LNCaP clone FGC (cell line): ENCODE results near the gene CAMK2G.
"Not testable (repeated sequence)": the region's sequence is repeated elsewhere in the genome, so short reads cannot be mapped to it uniquely, and the experiment has no call there.

Source experiments
- DNase-seq: peaks from one replicate; pipeline ENCODE4 v3.0.0-alpha.2; 2011; ENCODE audit warnings: low read depth
- H3K4me3 ChIP-seq: 2 replicates; pipeline ENCODE4 v1.5.1; 2011; ENCODE audit warnings: mild to moderate bottlenecking, low read depth, low read length, control low read depth
- TF ChIP-seq, protein P1 (sequence below): IDR thresholded peaks from 2 replicates; pipeline ENCODE4 v1.5.1; 2012; ENCODE audit warnings: mild to moderate bottlenecking; ENCODE audit not compliant: control insufficient read depth, insufficient read depth; ENCODE audit errors: extremely low read depth

CAMK2G gene

DNA sequence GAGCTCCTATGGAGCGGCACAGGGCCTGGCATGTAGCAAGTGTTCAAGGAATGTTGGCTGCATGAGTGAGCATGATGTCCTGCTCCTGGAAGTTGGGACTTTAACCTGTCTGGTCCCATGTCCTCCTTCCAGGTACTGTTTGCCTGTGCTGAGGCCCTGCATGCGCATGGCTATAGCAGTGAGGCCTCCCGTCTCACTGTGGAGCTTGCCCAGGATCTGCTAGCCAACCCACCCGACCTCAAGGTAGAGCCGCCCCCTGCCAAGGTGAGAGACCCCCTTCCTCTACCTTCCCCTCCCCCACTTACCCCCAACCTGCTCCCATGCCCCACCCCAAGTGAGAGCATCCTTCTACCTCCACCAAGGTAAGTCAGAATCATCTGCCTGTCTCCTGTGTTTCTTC is 80.9 kb downstream of the CAMK2G start:
- DNase-seq: no peak
- TF ChIP-seq, protein P1, sequence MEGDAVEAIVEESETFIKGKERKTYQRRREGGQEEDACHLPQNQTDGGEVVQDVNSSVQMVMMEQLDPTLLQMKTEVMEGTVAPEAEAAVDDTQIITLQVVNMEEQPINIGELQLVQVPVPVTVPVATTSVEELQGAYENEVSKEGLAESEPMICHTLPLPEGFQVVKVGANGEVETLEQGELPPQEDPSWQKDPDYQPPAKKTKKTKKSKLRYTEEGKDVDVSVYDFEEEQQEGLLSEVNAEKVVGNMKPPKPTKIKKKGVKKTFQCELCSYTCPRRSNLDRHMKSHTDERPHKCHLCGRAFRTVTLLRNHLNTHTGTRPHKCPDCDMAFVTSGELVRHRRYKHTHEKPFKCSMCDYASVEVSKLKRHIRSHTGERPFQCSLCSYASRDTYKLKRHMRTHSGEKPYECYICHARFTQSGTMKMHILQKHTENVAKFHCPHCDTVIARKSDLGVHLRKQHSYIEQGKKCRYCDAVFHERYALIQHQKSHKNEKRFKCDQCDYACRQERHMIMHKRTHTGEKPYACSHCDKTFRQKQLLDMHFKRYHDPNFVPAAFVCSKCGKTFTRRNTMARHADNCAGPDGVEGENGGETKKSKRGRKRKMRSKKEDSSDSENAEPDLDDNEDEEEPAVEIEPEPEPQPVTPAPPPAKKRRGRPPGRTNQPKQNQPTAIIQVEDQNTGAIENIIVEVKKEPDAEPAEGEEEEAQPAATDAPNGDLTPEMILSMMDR: no peak
- no peak overlapping the region for H3K4me3 ChIP-seq

GRCh38 chr10:73791871-73792400 is 82.4 kb downstream of the CAMK2G start:
- no peak for DNase-seq
- no peak overlapping the region for H3K4me3 ChIP-seq

DNA sequence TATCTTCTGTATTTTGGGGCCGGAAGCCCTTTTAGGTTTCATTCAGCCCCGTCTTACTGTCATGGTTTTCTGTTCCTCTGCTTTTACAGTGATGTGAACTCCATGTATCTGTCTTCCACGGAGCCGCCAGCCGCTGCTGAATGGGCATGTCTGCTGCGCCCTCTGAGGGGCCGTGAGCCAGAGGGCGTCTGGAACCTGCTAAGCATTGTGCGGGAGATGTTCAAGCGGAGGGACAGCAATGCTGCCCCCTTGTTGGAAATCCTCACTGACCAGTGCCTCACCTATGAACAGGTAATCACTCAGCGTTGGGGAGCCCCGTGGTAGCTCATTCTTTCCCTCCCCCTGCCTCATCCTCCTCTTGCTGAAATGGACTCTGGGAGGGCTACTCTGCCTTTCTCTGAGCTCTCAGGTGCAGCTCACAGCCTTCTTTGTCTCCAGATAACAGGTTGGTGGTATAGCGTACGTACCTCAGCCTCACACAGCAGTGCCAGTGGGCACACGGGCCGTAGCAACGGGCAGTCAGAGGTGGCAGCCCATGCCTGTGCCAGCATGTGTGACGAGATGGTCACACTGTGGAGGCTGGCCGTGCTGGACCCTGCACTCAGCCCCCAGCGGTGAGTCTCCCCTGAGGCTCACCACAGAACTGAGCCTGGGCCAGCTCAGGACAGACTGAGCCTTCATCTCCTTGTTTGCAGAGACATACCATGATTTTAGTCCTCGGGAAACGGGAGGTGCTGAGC is 83.3 kb downstream of the CAMK2G start:
- DNase-seq: no peak
- TF ChIP-seq, protein P1: no peak
- H3K4me3 ChIP-seq: no peak overlapping the region

More at GRCh38 chr10:73791871-73792400, 82.4 kb downstream of the CAMK2G start:
- TF ChIP-seq, protein P1: no peak

- no peak for DNase-seq
- TF ChIP-seq, protein P1: no peak
- H3K4me3 ChIP-seq: no peak overlapping the region
Observed at GRCh38 chr10:73789659-73790055, 84.7 kb downstream of the CAMK2G start.

DNA sequence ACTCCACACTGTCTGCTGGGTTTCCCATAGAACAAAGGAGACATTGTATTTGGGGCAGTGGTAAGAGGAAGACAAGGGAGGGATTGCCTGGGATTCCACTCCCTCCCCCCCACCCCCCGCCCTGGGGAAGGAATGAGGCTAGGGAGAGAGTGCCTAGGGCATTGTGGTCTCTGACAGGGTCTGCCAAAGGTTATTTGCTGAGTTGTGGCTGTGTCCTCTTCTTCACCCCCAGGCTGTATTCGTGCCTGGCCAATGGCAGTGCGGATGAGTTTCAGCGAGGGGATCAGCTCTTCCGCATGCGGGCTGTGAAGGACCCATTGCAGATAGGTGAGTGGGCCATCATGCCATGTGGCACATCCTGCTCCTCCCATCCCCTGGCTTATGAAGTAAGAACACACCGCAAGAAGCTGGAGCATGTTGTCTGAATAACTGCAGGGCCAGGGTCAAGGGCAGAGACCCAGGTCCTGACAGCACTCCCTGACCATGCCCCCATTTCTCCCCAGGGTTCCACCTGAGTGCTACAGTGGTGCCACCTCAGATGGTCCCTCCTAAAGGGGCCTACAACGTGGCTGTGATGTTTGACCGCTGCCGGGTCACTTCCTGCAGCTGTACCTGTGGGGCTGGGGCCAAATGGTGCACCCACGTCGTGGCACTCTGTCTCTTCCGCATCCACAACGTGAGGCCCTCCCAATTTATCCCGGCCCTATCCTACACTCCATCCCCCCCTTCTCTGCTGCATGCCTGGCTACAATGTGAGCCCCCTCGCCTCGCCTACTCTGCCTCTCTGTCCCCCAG is 85.3 kb downstream of the CAMK2G start:
- DNase-seq: no peak
- H3K4me3 ChIP-seq: no peak overlapping the region
- TF ChIP-seq, protein P1: no peak

- not testable (repeated sequence) for DNase-seq
- H3K4me3 ChIP-seq: peak overlapping the region; percentile 89
Observed at GRCh38 chr10:73787031-73787800, 87.1 kb downstream of the CAMK2G start.

- TF ChIP-seq, protein P1: 0 out of 2 replicates have a peak, but pooled peaks have one; percentile 8
- H3K4me3 ChIP-seq: peak overlapping the region; percentile 89
- no peak for DNase-seq
Observed at GRCh38 chr10:73786512-73786885, 87.9 kb downstream of the CAMK2G start.
